Ovary (tissue), 9 donors: Measurements from ENCODE around the gene TFF1. TPM values are rescaled to one million over a fixed set of nuclear protein-coding genes. Genes with fewer than 3 reads are reported as not detected.

Experiments
- DNase-seq, 5 donors: peaks; one replicate each; pipeline ENCODE4 v3.0.0-alpha.2; 2019 to 2020
- H3K27ac ChIP-seq, 2 donors: fragments of 200-600 bp; one replicate each; pipeline versions ENCODE4 v1.5.1 to v1.8.0; 2019 to 2022
- H3K27me3 ChIP-seq: fragments of 200-600 bp; one replicate; pipeline ENCODE4 v1.8.0; 2022
- H3K36me3 ChIP-seq: fragments of 200-600 bp; sonication (generic); one replicate; pipeline ENCODE4 v1.5.1; 2019
- H3K4me1 ChIP-seq: one replicate; pipeline ENCODE4 v1.8.1; 2013; ENCODE audit warnings: mild to moderate bottlenecking, moderate library complexity; ENCODE audit not compliant: insufficient read depth
- H3K4me3 ChIP-seq: fragments of 200-600 bp; sonication (generic); one replicate; pipeline ENCODE4 v1.5.1; 2017
- H3K9me3 ChIP-seq, 2 donors: fragments of 200-600 bp in 1 of 2; sonication (generic) in 1 of 2; one replicate each; pipeline versions ENCODE4 v1.5.1 to v1.8.1; 2013 to 2019; ENCODE audit warnings: mild to moderate bottlenecking in 1 of 2, moderate library complexity in 1 of 2
- EP300 ChIP-seq: sonication (generic); formaldehyde crosslinking; IDR thresholded peaks from one replicate; pipeline ENCODE4 v1.6.1; 2017; ENCODE audit warnings: antibody characterized with exemption
- POLR2A ChIP-seq: fragments of 450-650 bp; IDR thresholded peaks from one replicate; pipeline ENCODE4 v1.6.1; 2017; ENCODE audit warnings: antibody characterized with exemption, mild to moderate bottlenecking, moderate library complexity
- WGBS, 3 donors: extraction: QIAGEN DNeasy Blood & Tissue Kit in 1 of 3; methylation state at CpG; one replicate each; pipeline versions ENCODE4 v1.1.5 to v1.1.7; 2013 to 2017; 5-methylcytosine and 5-hydroxymethylcytosine counted together
- intact Hi-C, 4 donors: fragments of 100-400 bp; cut with DNase I; formaldehyde crosslinking; loops; one replicate each; pipeline versions ENCODE4 v1.11.0 to v1.15.1; 2022 to 2023
- polyA plus RNA-seq, 2 donors: library from polyadenylated mRNA; stranded (reverse); fragments of 200-250 nt in 1 of 2; fragments of 350-450 nt in 1 of 2; fragmentation: Illumina TruSeq in 1 of 2; extraction: RNeasy Lipid Tissue Mini Kit (QIAGEN cat#74804) in 1 of 2; gene quantifications; one replicate each; pipeline ENCODE4 v1.2.3, GENCODE V29; 2013 to 2014
- total RNA-seq, 7 donors: library from RNA; depleted of rRNA in 2 of 7; stranded (reverse); fragments of >200 nt in 2 of 7; fragmentation: NEBNext Ultra II Directional in 3 of 7; extraction: Animal tissue kit (Norgen Biotek cat#: 25700) in 3 of 7; gene quantifications; one replicate each; pipeline versions ENCODE4 v1.1.0 to v1.2.4, GENCODE V29; 2016 to 2023
- TF ChIP-seq, protein P1 (sequence below), 3 donors: fragments of 450-650 bp in 2 of 3; fragments of 200-600 bp in 1 of 3; IDR thresholded peaks; one replicate each; pipeline versions ENCODE4 v1.5.1 to v1.8.0; 2016 to 2022; ENCODE audit warnings: antibody characterized with exemption in 3 of 3, mild to moderate bottlenecking in 1 of 3
- donor health status: DM: no; HTN: no; CAD: no; lungs with moderate emphysema.
- donor health status: DM: no; HTN: no; CAD: no.
- donor health status: Bipolar disorder and iron deficiency.
- donor health status: DM: yes; HTN: yes; CAD: no.
- donor health status: DM: no; HTN: no; CAD: no.
- donor health status: DM: yes; HTN: yes; CAD: no.

Gene TFF1
- total and polyA plus RNA-seq, 9 donors = 1.4 TPM; not detected in 8

DNA sequence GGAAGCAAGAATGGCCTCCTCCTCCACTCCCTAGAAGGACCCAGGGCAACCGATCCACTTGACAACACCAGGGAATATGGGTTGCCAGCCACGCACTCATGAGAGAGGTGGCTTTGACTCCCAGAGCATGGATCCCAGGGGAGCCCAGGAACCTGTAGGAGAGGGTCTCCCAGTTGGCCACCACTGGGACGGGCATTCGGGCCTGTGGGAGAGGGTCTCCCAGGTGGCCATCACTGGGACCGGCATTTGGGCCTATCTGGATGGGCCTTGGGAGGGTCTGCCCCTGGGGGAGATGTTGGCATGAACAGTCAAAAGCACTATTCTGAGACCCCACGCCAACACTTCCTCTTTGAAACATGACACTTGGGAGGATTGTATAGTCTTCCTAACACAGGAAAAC, 565 bp downstream of the TFF1 start:
- DNase-seq = no peak
- Histone ChIP-seq H3K9me3 (no peaks in the 10 kb centered on the region), H3K4me1 (no peaks in the 10 kb centered on the region), H3K36me3 (no peaks in the 10 kb centered on the region), H3K4me3 (no peak overlapping the region), H3K27ac (no peak overlapping the region), H3K27me3 (no peaks in the 10 kb centered on the region)
- intact Hi-C loops = no loop called here
- TF ChIP-seq POLR2A = no peak
- WGBS, 3 donors = 60 to 84% (median 63%) methylated on average over 5 to 6 of the region's 6 CpGs

DNA sequence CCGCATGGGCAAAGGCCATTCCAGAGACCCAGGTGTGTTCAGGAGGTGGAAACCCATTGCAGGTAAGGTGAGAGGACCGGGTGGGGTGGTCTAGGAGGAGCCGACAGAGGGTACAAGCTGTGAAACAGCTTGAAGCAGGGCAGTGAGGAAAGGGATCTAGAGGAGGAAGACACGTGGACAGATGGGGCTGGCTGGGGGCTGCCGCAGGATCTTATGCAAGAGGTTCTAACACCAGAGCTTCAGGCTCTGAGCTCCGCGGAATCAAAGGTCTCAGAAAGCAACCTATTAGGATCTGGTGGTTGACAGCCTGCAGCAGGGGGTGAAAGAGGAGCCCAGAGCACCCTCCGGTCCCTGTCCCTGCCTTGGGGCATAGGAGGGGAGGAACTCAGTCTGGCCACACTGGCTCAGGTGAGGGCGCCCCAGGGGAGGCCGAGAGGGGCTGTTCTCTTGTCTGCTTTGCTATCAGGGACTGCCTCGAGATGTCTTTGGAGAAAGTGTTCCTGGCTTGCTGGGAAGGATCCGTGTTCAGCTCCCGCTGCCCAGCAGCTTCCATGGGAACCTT, 1.9 kb downstream of the TFF1 start:
- H3K36me3 ChIP-seq = no peaks in the 10 kb centered on the region
- H3K4me1 ChIP-seq = no peaks in the 10 kb centered on the region
- H3K27me3 ChIP-seq = no peaks in the 10 kb centered on the region
- intact Hi-C loops = no loop called here
- no peak overlapping the region for H3K4me3 ChIP-seq
- WGBS, 3 donors = 73 to 76% (median 75%) methylated on average over 13 of the region's 13 CpGs
- no peak for DNase-seq
- no peak overlapping the region for H3K27ac ChIP-seq
- no peak for TF ChIP-seq EP300
- TF ChIP-seq, protein P1, sequence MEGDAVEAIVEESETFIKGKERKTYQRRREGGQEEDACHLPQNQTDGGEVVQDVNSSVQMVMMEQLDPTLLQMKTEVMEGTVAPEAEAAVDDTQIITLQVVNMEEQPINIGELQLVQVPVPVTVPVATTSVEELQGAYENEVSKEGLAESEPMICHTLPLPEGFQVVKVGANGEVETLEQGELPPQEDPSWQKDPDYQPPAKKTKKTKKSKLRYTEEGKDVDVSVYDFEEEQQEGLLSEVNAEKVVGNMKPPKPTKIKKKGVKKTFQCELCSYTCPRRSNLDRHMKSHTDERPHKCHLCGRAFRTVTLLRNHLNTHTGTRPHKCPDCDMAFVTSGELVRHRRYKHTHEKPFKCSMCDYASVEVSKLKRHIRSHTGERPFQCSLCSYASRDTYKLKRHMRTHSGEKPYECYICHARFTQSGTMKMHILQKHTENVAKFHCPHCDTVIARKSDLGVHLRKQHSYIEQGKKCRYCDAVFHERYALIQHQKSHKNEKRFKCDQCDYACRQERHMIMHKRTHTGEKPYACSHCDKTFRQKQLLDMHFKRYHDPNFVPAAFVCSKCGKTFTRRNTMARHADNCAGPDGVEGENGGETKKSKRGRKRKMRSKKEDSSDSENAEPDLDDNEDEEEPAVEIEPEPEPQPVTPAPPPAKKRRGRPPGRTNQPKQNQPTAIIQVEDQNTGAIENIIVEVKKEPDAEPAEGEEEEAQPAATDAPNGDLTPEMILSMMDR (IDR thresholded peaks at IDR 0.05) = no peak
- TF ChIP-seq POLR2A = no peak
- no peaks in the 10 kb centered on the region for H3K9me3 ChIP-seq

DNA sequence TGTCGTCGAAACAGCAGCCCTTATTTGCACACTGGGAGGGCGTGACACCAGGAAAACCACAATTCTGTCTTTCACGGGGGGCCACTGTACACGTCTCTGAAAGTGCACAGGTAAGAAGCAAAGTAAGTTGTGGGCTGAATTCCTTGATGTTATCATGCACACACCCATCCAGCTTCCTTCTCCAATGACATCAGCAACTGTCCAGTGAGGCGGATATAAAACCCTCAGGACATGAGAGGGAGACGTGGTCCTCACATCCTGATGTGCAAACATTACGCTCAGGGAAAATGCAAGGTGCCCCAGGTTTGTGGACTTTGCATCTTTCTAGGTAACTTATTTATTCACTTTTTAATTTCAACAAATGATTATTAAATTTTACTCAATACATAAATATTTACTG, 3.0 kb downstream of the TFF1 start:
- 75 to 81% (median 79%) methylated on average over 8 of the region's 8 CpGs for WGBS, 3 donors
- Histone ChIP-seq H3K4me1 (no peaks in the 10 kb centered on the region), H3K36me3 (no peaks in the 10 kb centered on the region), H3K27ac (no peak overlapping the region), H3K9me3 (no peaks in the 10 kb centered on the region), H3K27me3 (no peaks in the 10 kb centered on the region), H3K4me3 (no peak overlapping the region)
- no peak for DNase-seq
- intact Hi-C loops = no loop called here
- TF ChIP-seq POLR2A = no peak
- TF ChIP-seq, protein P1 (IDR thresholded peaks at IDR 0.05) = no peak
- no peak for TF ChIP-seq EP300

DNA sequence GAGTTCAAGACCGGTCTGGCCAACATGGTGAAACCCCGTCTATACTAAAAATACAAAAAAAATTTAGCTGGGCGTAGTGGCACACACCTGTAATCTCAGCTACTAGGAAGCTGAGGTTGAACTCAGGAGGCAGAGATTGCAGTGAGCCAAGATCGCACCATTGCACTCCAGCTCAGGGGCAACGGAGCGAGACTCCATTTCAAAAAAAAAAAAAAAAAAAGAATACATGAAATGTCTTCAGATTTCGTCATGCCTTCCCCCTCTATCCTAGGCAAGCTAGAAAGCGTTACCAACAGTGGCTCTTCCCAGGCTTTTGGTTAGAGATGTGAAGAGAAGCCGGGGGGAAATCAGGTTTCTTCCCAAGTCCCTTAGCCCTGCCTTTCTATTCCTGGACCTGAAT, 3.6 kb downstream of the TFF1 start:
- WGBS, 3 donors = 58 to 75% (median 61%) methylated on average over 9 of the region's 9 CpGs
- TF ChIP-seq EP300 = no peak
- TF ChIP-seq, protein P1 (IDR thresholded peaks at IDR 0.05) = no peak
- TF ChIP-seq POLR2A = no peak
- Histone ChIP-seq H3K27me3 (no peaks in the 10 kb centered on the region), H3K4me1 (no peaks in the 10 kb centered on the region), H3K4me3 (no peak overlapping the region), H3K36me3 (no peaks in the 10 kb centered on the region), H3K9me3 (no peaks in the 10 kb centered on the region), H3K27ac (no peak overlapping the region)
- DNase-seq = no peak
- intact Hi-C loops = no loop called here

DNA sequence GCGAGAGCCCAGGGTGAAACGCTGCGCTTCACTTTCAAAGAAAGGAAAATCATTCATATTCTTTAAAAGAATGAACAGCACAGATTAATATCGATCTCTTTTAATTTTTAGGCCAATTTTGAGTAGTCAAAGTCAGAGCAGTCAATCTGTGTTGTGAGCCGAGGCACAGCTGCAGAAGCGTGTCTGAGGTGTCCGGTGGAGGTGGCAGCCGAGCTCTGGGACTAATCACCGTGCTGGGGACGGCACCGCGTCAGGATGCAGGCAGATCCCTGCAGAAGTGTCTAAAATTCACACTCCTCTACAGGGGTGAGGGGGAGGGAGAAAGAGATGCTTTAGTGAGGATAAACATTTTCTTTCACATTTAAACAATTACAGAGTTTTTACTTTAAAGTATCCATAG, 4.1 kb downstream of the TFF1 start:
- H3K4me3 ChIP-seq = no peak overlapping the region
- H3K27me3 ChIP-seq = no peaks in the 10 kb centered on the region
- 51 to 73% (median 61%) methylated on average over 12 of the region's 12 CpGs for WGBS, 3 donors
- DNase-seq = no peak
- H3K9me3 ChIP-seq = no peaks in the 10 kb centered on the region
- intact Hi-C loops = no loop called here
- TF ChIP-seq, protein P1 (IDR thresholded peaks at IDR 0.05) = no peak
- TF ChIP-seq EP300 (no peak), POLR2A (no peak)
- H3K27ac ChIP-seq = no peak overlapping the region
- no peaks in the 10 kb centered on the region for H3K4me1 ChIP-seq
- H3K36me3 ChIP-seq = no peaks in the 10 kb centered on the region
